IMR-90 (cell line): ENCODE results near the gene ADGRA1. TPM values are rescaled to one million over a fixed set of nuclear protein-coding genes. Genes with fewer than 3 reads are reported as not detected.

Experiments used
- ATAC-seq: fragments of 200-7000 bp; cut with Tn5 transposase; 2 replicates; pipeline ENCODE4 v1.9.1; 2020; ENCODE audit warnings: low read depth, mild to moderate bottlenecking, moderate library complexity
- BruUV-seq: library from RNA; stranded (reverse); fragments of 400-500 nt; replicated peaks from 2 replicates; lab custom pipeline; 2021; lab: Mats Ljungman, UMichigan
- CTCF ChIA-PET: fragments of 300-600 bp; formaldehyde crosslinking; extraction: SDS; loops from one replicate; lab custom pipeline; 2021; ENCODE audit warnings: antibody characterized with exemption; lab: Yijun Ruan, JAX
- POLR2A ChIA-PET: fragments of 300-600 bp; sonication (Branson Sonifier 250); formaldehyde crosslinking; loops from one replicate; lab custom pipeline; 2022; ENCODE audit warnings: antibody characterized with exemption; ENCODE audit not compliant: unreplicated experiment; lab: Charles Lee
- DNase-seq: peaks from one replicate; pipeline ENCODE4 v3.0.0; 2013
- H2AFZ ChIP-seq: replicated peaks from 2 replicates; pipeline ENCODE3; 2013; ENCODE audit warnings: low read length, mild to moderate bottlenecking; ENCODE audit not compliant: poor library complexity
- H2AK5ac ChIP-seq: 2 replicates; pipeline ENCODE4 v1.6.1; 2013; ENCODE audit warnings: low read depth, low read length, inconsistent platforms
- H2AK9ac ChIP-seq: replicated peaks from 2 replicates; pipeline ENCODE3; 2013; ENCODE audit warnings: mild to moderate bottlenecking, low read depth, low read length, moderate library complexity; ENCODE audit not compliant: poor library complexity
- H2BK120ac ChIP-seq: 2 replicates; pipeline ENCODE4 v1.6.1; 2013; ENCODE audit warnings: low read depth, low read length, inconsistent platforms
- H2BK15ac ChIP-seq: 3 replicates; pipeline ENCODE4 v1.6.1; 2013; ENCODE audit warnings: low read depth, low read length, inconsistent platforms
- H2BK20ac ChIP-seq: 2 replicates; pipeline ENCODE4 v1.6.1; 2013; ENCODE audit warnings: low read depth, mild to moderate bottlenecking, inconsistent platforms, low read length, moderate library complexity
- H2BK5ac ChIP-seq: 2 replicates; pipeline ENCODE4 v1.6.1; 2013; ENCODE audit warnings: mild to moderate bottlenecking, low read depth, low read length, inconsistent platforms; ENCODE audit not compliant: poor library complexity, severe bottlenecking
- H3K14ac ChIP-seq: replicated peaks from 2 replicates; pipeline ENCODE4 v1.6.1; 2013; ENCODE audit warnings: low read depth, low read length, inconsistent platforms
- H3K18ac ChIP-seq: 2 replicates; pipeline ENCODE4 v1.6.1; 2013; ENCODE audit warnings: low read depth, low read length, control low read depth
- H3K23ac ChIP-seq: 2 replicates; pipeline ENCODE4 v1.6.1; 2013; ENCODE audit warnings: low read depth, low read length, inconsistent platforms
- H3K27ac ChIP-seq: 2 replicates; pipeline ENCODE4 v1.5.1; 2013; ENCODE audit warnings: mild to moderate bottlenecking, control low read depth, low read length; ENCODE audit not compliant: insufficient read depth
- H3K27me3 ChIP-seq: 2 replicates; pipeline ENCODE4 v1.6.1; 2013; ENCODE audit warnings: low read length; ENCODE audit not compliant: control insufficient read depth, insufficient read depth
- H3K36me3 ChIP-seq: 2 replicates; pipeline ENCODE4 v1.6.1; 2013; ENCODE audit warnings: low read length, mixed read lengths; ENCODE audit not compliant: control insufficient read depth, insufficient read depth
- H3K4ac ChIP-seq: 2 replicates; pipeline ENCODE4 v1.6.1; 2013; ENCODE audit warnings: low read depth, low read length, inconsistent platforms
- H3K4me1 ChIP-seq: 2 replicates; pipeline ENCODE4 v1.6.1; 2013; ENCODE audit warnings: low read length, mixed read lengths; ENCODE audit not compliant: control insufficient read depth, insufficient read depth
- H3K4me2 ChIP-seq: 2 replicates; pipeline ENCODE4 v1.6.1; 2013; ENCODE audit warnings: low read depth, mild to moderate bottlenecking, control low read depth, low read length, moderate library complexity
- H3K4me3 ChIP-seq: 2 replicates; pipeline ENCODE4 v1.5.1; 2013; ENCODE audit warnings: low read depth, mild to moderate bottlenecking, control low read depth, low read length, moderate library complexity; ENCODE audit not compliant: insufficient read depth
- H3K56ac ChIP-seq: 2 replicates; pipeline ENCODE4 v1.6.1; 2013; ENCODE audit warnings: low read length, inconsistent platforms; ENCODE audit not compliant: insufficient read depth; ENCODE audit errors: extremely low read depth
- H3K79me1 ChIP-seq, 2 experiments: 2 replicates each; pipeline ENCODE4 v1.6.1; 2013; ENCODE audit warnings: low read length in 2 of 2, inconsistent platforms in 1 of 2, low read depth in 1 of 2
- H3K9ac ChIP-seq: 2 replicates; pipeline ENCODE4 v1.6.1; 2013; ENCODE audit warnings: low read depth, low read length, control low read depth
- H3K9me1 ChIP-seq: 2 replicates; pipeline ENCODE4 v1.6.1; 2013; ENCODE audit warnings: low read length, inconsistent platforms; ENCODE audit not compliant: insufficient read depth
- H3K9me3 ChIP-seq: 2 replicates; pipeline ENCODE4 v1.6.1; 2013; ENCODE audit warnings: low read length; ENCODE audit not compliant: control insufficient read depth, insufficient read depth
- H4K20me1 ChIP-seq: 2 replicates; pipeline ENCODE4 v1.6.1; 2013; ENCODE audit warnings: low read length, inconsistent platforms; ENCODE audit not compliant: insufficient read depth
- H4K5ac ChIP-seq: 2 replicates; pipeline ENCODE4 v1.6.1; 2013; ENCODE audit warnings: mild to moderate bottlenecking, low read depth, low read length, control low read depth
- H4K8ac ChIP-seq, 2 experiments: 2 replicates each; pipeline ENCODE4 v1.6.1; 2013; ENCODE audit warnings: low read depth in 2 of 2, low read length in 2 of 2, control low read depth in 1 of 2, inconsistent platforms in 1 of 2
- H4K91ac ChIP-seq: 2 replicates; pipeline ENCODE4 v1.6.1; 2013; ENCODE audit warnings: low read depth, low read length, inconsistent platforms; ENCODE audit not compliant: insufficient read depth
- MAFK ChIP-seq: IDR thresholded peaks from 2 replicates; pipeline ENCODE4 v1.6.1; 2012; ENCODE audit warnings: low read depth, low read length, improper control_type of control experiment
- MXI1 ChIP-seq: IDR thresholded peaks from 2 replicates; pipeline ENCODE4 v1.6.1; 2012; ENCODE audit warnings: low read depth, mild to moderate bottlenecking, low read length, moderate library complexity, borderline replicate concordance
- SMC3 ChIP-seq: fragments of 150-350 bp; IDR thresholded peaks from 2 replicates; pipeline ENCODE4 v1.6.1; 2016; ENCODE audit warnings: low read depth, mild to moderate bottlenecking, antibody characterized with exemption, low read length, moderate library complexity
- WGBS, 2 experiments: methylation state at CpG; one replicate each; pipeline versions ENCODE4 v1.1.5 to v1.1.7; 2013; ENCODE audit warnings: missing lambda C conversion rate in 2 of 2; ENCODE audit not compliant: insufficient read length in 1 of 2; ENCODE audit errors: extremely low coverage in 2 of 2; 5-methylcytosine and 5-hydroxymethylcytosine counted together
- dilution Hi-C: fragments of 300-500 bp; cut with HindIII; formaldehyde crosslinking; loops from one replicate; pipeline ENCODE4 v1.14.3; 2018; ENCODE audit warnings: low sequenced_read_pairs; ENCODE audit not compliant: unreplicated experiment
- in situ Hi-C: fragments of 300-500 bp; cut with MboI; formaldehyde crosslinking; loops from 3 replicates; pipeline ENCODE4 v1.14.3; 2019; ENCODE audit warnings: low sequenced_read_pairs, inconsistent platforms, mixed read lengths
- intact Hi-C: fragments of 100-400 bp; cut with micrococcal nuclease; formaldehyde crosslinking; loops from 2 replicates; pipeline ENCODE4 v1.10.0; 2022
- polyA plus RNA-seq, 3 experiments: library from polyadenylated mRNA; depleted of rRNA; stranded (reverse); fragments of >200 nt; gene quantifications; 2 replicates each; pipeline ENCODE4 v1.2.3, GENCODE V29; 2012; ENCODE audit warnings: low replicate concordance in 1 of 3
- total RNA-seq: library from RNA; depleted of rRNA; stranded (reverse); fragments of >200 nt; gene quantifications from 2 replicates; pipeline ENCODE4 v1.2.3, GENCODE V29; 2012

ADGRA1 gene
- total and polyA plus RNA-seq, 2 of the 4 experiments (the other 2 are of a cell fraction) = not detected

GRCh38 chr10:133123050-133123745 is 35.5 kb downstream of the ADGRA1 start:
- Histone ChIP-seq H2AFZ (no peak overlapping the region), H3K14ac (no peak overlapping the region), H4K91ac (no peak overlapping the region), H2AK9ac (peak overlapping the region; percentile 28), H2BK20ac (no peak overlapping the region), H3K56ac (no peak overlapping the region), H3K23ac (no peak overlapping the region), H3K9me3 (peaks cover 10% of the 10 kb centered on the region; the same call in 1 of the 2 replicates), H2BK5ac (no peak overlapping the region), H3K36me3 (no peaks in the 10 kb centered on the region), H3K18ac (no peak overlapping the region), H4K8ac (no peak overlapping the region), H4K20me1 (no peaks in the 10 kb centered on the region), H2BK15ac (no peak overlapping the region), H3K79me1 (no peaks in the 10 kb centered on the region), H4K5ac (no peak overlapping the region), H3K4ac (no peak overlapping the region), H3K9me1 (no peaks in the 10 kb centered on the region), H3K9ac (no peak overlapping the region), H3K4me2 (no peak overlapping the region), H2AK5ac (no peak overlapping the region), H3K4me1 (no peaks in the 10 kb centered on the region), H2BK120ac (no peak overlapping the region), H3K27me3 (no peaks in the 10 kb centered on the region; the same call in 1 of the 2 replicates), H3K4me3 (no peak overlapping the region), H3K27ac (no peak overlapping the region)
- ChIA-PET CTCF (interaction anchor here (0.6 kb wide), 1 partner anchor 1715 kb away, joined by 3 read pairs; no protein-coding TSS in a partner anchor), POLR2A (no interaction called here)
- dilution Hi-C loops (no loop called here), in situ Hi-C loops (no loop called here), intact Hi-C loops (no loop called here)
- TF ChIP-seq SMC3 = no peak
- TF ChIP-seq MAFK = peak; percentile 60
- no peak for TF ChIP-seq MXI1
- ATAC-seq (no peak), DNase-seq (no peak)
- no TSS peak for BruUV-seq
- 80% methylated on average over 26 of the region's 39 CpGs; no CpG with 5 or more reads in 1 of the 2 experiments for WGBS, 2 experiments
